Measurements from ENCODE around the gene ZACN. TPM values are rescaled to one million over a fixed set of nuclear protein-coding genes. Genes with fewer than 3 reads are reported as not detected.

ZACN gene
- polyA plus RNA-seq, 1 of the 3 experiments (the other 2 are of a cell fraction) = not detected

- WGBS (ENCODE audit: low lambda C conversion rate) = 93% methylated on average over 13 of the region's 13 CpGs
- H3K4me3 ChIP-seq (ENCODE audit: low read depth in 2 of 2, low read length in 1 of 2) = no peak overlapping the region
Observed at GRCh38 chr17:76034428-76035350, 44.3 kb upstream of the ZACN start.

More at GRCh38 chr17:76034428-76035350, 44.3 kb upstream of the ZACN start:
- peaks cover 16% of the 10 kb centered on the region for H3F3A ChIP-seq (replicated peaks; ENCODE audit: insufficient read depth)
- no peaks in the 10 kb centered on the region for H3K27me3 ChIP-seq (ENCODE audit: insufficient read depth)
- CTCF ChIA-PET = interaction anchor here (1.0 to 13.5 kb wide), 5 partner anchors 15 to 35 kb away, joined by 3 to 133 read pairs (median 4); no protein-coding TSS in a partner anchor
- H3K9me3 ChIP-seq = no peaks in the 10 kb centered on the region
- no peaks in the 10 kb centered on the region for H3K79me2 ChIP-seq (ENCODE audit: insufficient read depth)
- peaks cover 4 to 15% of the 10 kb centered on the region in 2 experiments; a peak in 2 of 4 replicates for H3K4me1 ChIP-seq (ENCODE audit: control insufficient read depth in 1 of 2, insufficient read depth in 2 of 2, low read depth in 1 of 2, low read length in 1 of 2)
- POLR2A ChIA-PET = no interaction called here
- H3K4me2 ChIP-seq = no peak overlapping the region
- no peak for DNase-seq
- no peak overlapping the region for H3K9ac ChIP-seq
- no peak overlapping the region for H3K27ac ChIP-seq (ENCODE audit: low read depth in 2 of 2, low read length in 1 of 2)
- H4K20me1 ChIP-seq (ENCODE audit: insufficient read depth) = no peaks in the 10 kb centered on the region
- no peak for TF ChIP-seq SIN3A (IDR thresholded peaks at IDR 0.05; ENCODE audit: borderline replicate concordance, low read depth, low read length)
- TF ChIP-seq FOXM1 (IDR thresholded peaks at IDR 0.05; ENCODE audit: low read depth) = no peak
- no peak for TF ChIP-seq CTCF (IDR thresholded peaks at IDR 0.05)
- TF ChIP-seq YY1 (IDR thresholded peaks at IDR 0.05; ENCODE audit: low read depth) = no peak
- TF ChIP-seq GATA2 (CRISPR knock-in tag; IDR thresholded peaks at IDR 0.05) = no peak
- no peak for TF ChIP-seq PBX3 (IDR thresholded peaks at IDR 0.05)
- TF ChIP-seq IRF3 (IDR thresholded peaks at IDR 0.05; ENCODE audit: low read depth, low read length) = no peak
- no peak for TF ChIP-seq FOSL2 (IDR thresholded peaks at IDR 0.05; ENCODE audit: borderline replicate concordance, low read depth)
- peaks cover 16 to 18% of the 10 kb centered on the region in 2 experiments for H3K36me3 ChIP-seq (replicated peaks in 1 of 2; ENCODE audit: control insufficient read depth in 1 of 2, insufficient read depth in 2 of 2, low read length in 1 of 2)
- H2AFZ ChIP-seq (ENCODE audit: low read depth) = no peak overlapping the region
- no peaks in the 10 kb centered on the region for H3K9me2 ChIP-seq
